WI38 (cell line): Measurements from ENCODE around the gene CCBE1.

ENCODE experiments used
- H3K4me3 ChIP-seq: 2 replicates; pipeline ENCODE4 v1.5.1; 2011; ENCODE audit warnings: low read depth, mild to moderate bottlenecking, control low read depth, low read length
- TF ChIP-seq, protein P1 (sequence below): IDR thresholded peaks from 2 replicates; pipeline ENCODE4 v1.5.1; 2012; ENCODE audit warnings: low read depth, mild to moderate bottlenecking, control low read depth, low read length

Gene CCBE1

DNA sequence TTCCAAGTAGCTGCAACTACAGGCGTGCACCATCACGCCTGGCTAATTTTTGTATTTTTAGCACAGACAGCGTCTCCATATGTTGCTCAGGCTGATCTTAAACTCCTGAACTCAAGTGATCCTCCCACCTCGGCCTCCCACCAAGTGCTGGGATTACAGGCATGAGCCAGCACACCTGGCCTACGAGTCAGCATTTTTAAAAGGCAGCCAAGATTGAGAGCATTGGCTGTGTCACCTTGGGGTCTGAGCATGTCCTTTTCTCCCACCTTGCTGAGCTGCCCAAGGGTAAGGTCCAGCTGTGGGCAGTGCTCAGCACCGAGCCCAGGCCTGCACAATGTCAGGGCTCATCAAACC, 195.3 kb downstream of the CCBE1 start:
- no peak overlapping the region for H3K4me3 ChIP-seq
- TF ChIP-seq, protein P1, sequence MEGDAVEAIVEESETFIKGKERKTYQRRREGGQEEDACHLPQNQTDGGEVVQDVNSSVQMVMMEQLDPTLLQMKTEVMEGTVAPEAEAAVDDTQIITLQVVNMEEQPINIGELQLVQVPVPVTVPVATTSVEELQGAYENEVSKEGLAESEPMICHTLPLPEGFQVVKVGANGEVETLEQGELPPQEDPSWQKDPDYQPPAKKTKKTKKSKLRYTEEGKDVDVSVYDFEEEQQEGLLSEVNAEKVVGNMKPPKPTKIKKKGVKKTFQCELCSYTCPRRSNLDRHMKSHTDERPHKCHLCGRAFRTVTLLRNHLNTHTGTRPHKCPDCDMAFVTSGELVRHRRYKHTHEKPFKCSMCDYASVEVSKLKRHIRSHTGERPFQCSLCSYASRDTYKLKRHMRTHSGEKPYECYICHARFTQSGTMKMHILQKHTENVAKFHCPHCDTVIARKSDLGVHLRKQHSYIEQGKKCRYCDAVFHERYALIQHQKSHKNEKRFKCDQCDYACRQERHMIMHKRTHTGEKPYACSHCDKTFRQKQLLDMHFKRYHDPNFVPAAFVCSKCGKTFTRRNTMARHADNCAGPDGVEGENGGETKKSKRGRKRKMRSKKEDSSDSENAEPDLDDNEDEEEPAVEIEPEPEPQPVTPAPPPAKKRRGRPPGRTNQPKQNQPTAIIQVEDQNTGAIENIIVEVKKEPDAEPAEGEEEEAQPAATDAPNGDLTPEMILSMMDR, result no peak

DNA sequence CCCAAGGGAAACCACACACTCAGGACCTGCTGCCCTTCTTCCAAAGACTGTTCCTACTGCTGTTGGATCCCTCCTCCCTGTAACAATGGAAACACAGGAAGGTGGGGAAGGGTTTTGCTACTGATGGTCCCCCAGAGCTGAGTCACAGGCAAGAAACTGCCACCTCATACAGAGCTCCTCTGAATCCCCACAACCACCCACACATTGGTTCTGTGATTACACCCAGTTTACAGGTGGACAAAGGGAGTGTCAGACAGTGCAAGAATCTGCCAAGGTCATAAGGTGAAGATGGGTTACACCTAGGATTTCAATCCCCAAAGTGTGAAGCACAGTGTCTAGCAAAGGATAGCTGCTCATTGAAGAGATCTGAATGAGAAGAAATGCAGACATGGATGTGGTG, 196.5 kb downstream of the CCBE1 start:
- no peak overlapping the region for H3K4me3 ChIP-seq
- TF ChIP-seq, protein P1, result no peak

DNA sequence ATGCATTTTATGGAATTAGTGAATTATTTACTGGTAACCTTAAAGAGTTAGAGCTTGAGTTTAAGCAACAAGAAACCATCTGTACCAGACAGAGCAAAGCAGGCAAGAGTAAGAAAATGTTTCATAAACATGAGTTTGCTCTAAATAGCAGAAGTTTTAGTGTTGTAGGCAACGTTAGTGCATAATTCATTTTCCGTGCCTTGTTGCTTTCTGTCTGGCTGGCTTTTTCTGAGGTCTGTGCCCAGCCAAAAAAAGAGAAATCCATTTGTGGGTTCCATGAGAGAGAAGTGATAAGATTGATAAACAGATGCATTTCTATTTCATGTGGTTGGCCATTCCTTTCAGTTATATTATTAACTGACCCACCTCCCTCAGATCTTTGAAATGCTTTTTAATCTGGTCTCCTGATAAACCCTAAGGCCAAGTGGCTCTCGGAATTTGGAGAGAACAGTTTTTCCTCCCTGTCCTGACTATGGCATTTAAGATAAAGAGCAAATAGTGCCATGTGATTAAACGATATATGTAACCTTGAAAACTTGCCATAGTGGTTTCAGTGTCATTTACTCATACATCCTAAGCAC, 198.6 kb downstream of the CCBE1 start:
- H3K4me3 ChIP-seq, result no peak overlapping the region
- TF ChIP-seq, protein P1, result no peak

DNA sequence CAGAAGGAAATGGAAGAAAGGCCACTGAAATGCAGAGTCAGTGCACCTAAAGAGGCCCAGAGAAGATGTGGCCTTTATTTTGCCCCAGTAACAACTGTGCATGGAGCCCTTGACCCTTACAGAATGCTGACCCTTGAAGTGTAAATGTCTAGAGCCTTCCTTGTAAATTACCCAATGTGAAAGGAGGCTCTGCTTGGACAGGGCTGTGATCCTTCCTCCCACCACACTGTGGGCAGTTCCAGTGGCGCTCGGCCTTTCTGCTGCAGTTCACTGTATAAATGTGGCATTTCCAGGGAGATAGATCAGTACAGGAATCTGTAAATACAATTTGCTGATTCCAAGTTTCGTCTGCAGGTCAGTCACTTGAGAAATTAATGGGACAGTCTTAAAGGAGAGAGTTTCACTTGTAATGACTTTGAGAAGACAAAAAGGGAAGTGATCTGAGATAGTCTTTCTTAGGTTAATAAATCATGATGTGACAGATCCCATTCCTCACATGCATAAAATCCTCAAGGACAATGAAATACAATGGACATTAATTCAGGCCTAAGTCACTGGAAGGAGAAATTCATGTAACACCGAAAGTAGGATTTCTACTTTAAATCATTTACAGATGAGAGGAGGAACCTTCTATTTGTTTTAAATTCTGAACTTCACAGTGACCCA, 204.3 kb downstream of the CCBE1 start:
- TF ChIP-seq, protein P1, result no peak

DNA sequence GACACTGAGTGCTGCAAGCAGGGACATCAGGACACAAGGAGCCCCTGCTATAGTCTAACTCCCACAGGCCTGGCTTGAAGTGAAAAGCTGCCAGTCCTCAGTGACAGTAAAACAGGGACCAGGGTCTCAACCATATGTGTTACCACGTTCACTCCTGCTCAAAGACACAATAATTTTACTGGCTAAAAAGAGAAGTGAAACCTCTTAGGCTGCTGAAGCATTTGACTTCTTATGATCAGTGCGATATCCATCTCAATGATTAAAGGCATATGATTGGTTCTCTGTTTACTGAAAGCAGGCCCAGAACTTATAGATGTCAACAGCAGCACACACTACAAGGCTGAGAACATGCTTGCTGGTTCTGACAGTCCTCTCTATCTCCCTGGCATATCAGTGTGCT, 208.3 kb downstream of the CCBE1 start:
- TF ChIP-seq, protein P1, result no peak
- no peak overlapping the region for H3K4me3 ChIP-seq

More for the DNA sequence above, 204.3 kb downstream of the CCBE1 start:
- H3K4me3 ChIP-seq, result no peak overlapping the region

DNA sequence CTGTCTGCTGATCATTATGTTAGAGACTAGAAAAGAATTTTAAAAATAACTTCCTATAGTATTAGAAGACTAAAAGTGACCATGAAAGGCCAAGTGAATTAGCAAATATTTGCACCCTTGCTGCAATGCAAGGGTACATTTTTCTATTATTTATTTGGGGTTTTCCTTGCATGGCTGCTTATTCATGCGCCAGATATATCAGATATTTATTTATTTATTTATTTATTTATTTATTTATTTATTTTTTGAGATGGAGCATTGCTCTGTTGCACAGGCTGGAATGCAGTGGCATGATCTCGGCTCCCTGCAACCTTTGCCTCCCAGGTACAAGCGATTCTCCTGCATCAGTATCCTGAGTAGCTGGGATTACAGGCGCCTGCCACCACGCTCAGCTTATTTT, 211.8 kb downstream of the CCBE1 start:
- TF ChIP-seq, protein P1, result no peak
- no peak overlapping the region for H3K4me3 ChIP-seq

DNA sequence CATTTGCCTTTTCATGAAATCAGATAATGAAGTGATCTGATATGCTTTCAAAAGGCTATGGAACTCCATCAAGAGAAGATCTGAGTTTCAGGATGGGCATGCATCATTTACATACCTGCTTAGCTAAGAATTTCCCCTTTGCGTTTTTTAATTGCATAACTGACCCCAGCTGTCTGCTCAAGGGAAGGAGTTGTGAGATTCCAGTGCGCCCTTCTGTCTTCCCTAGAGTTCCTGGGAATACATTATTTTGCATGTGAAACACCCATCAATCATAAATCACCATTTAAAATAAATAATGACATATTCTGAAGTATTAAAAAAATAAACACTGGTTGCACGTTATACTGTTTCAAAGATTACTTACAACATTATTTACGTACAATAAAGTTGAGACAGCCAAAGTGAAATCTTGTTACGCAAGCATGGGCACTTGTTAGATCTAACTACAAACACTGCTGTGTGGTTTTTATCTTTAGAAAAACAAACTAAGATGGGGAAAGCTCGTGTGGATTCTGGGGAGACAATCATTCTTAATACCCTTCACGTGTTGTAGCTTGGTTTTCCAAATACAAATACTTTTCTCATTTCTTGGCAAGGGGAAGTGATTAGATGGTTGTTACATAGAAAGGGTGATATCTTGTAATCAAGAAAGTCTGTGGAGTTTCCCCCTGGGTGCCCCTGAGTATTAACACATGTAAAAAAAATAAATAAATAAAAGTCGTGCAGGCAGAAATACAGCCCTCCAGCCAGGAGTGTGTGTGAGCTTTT, 212.5 kb downstream of the CCBE1 start:
- TF ChIP-seq, protein P1, result no peak
- no peak overlapping the region for H3K4me3 ChIP-seq
